Activated T-cell treated with anti-CD3 and anti-CD28 coated beads, Interleukin-2, amount 50 U/mL, for 4 hours (primary cell): ENCODE data around the gene TNNC1. TPM values are rescaled to one million over a fixed set of nuclear protein-coding genes. Genes with fewer than 3 reads are reported as not detected.

Experiments
- ATAC-seq, 2 donors: fragments of 200-7000 bp; cut with Tn5 transposase; one replicate each; pipeline ENCODE4 v1.10.0; 2021
- DNase-seq: peaks from one replicate; pipeline ENCODE4 v3.0.0-alpha.2; 2020
- H3K27me3 Mint-ChIP-seq: one replicate; pipeline ENCODE4 v1.8.0; 2021; ENCODE audit warnings: low read depth, mixed read lengths
- H3K36me3 Mint-ChIP-seq: one replicate; pipeline ENCODE4 v1.8.0; 2022; ENCODE audit warnings: mixed read lengths; ENCODE audit not compliant: insufficient read depth
- H3K4me1 Mint-ChIP-seq: one replicate; pipeline ENCODE4 v1.8.0; 2021; ENCODE audit warnings: low read depth, mixed read lengths
- H3K4me3 Mint-ChIP-seq: one replicate; pipeline ENCODE4 v1.8.0; 2021; ENCODE audit warnings: mild to moderate bottlenecking, moderate library complexity, mixed read lengths
- H3K9me3 Mint-ChIP-seq: one replicate; pipeline ENCODE4 v1.8.0; 2021; ENCODE audit warnings: mixed read lengths
- total RNA-seq, 3 donors: library from RNA; stranded (reverse); gene quantifications; one replicate each; pipeline ENCODE4 v1.2.1, GENCODE V29; 2021

TNNC1 gene
- 1 to 10 TPM in 2 of 3 donors, under 1 TPM in 1; 0.46 to 1.4 (median 1.1) TPM for total RNA-seq

- H3K9me3 Mint-ChIP-seq = no peaks in the 10 kb centered on the region
Observed at GRCh38 chr3:52453496-52454249, at the start of gene TNNC1. TNNC1 (minus strand) TSS chr3:52454041; CDS start chr3:52454015, 26 bp downstream.

GRCh38 chr3:52502808-52503350 is 49.0 kb upstream of the TNNC1 start:
- DNase-seq (no peak), ATAC-seq (no peak)
- H3K9me3 Mint-ChIP-seq = no peaks in the 10 kb centered on the region
- H3K36me3 Mint-ChIP-seq = no peaks in the 10 kb centered on the region
- no peak overlapping the region for H3K4me3 Mint-ChIP-seq
- H3K4me1 Mint-ChIP-seq = no peaks in the 10 kb centered on the region
- H3K27me3 Mint-ChIP-seq = no peaks in the 10 kb centered on the region

More at GRCh38 chr3:52453496-52454249, at the start of gene TNNC1:
- ATAC-seq (no peak), DNase-seq (no peak)
- Mint-ChIP-seq H3K4me3 (peak within 1 kb of the TSS; percentile 87), H3K4me1 (peaks cover 38% of the 10 kb centered on the region), H3K36me3 (peaks cover 6% of the 10 kb centered on the region), H3K27me3 (no peaks in the 10 kb centered on the region)

GRCh38 chr3:52502001-52502400 is 48.2 kb upstream of the TNNC1 start:
- no peak for ATAC-seq
- Mint-ChIP-seq H3K4me3 (no peak overlapping the region), H3K36me3 (no peaks in the 10 kb centered on the region), H3K9me3 (no peaks in the 10 kb centered on the region), H3K4me1 (no peaks in the 10 kb centered on the region), H3K27me3 (no peaks in the 10 kb centered on the region)
- DNase-seq = no peak

- Mint-ChIP-seq H3K4me1 (no peaks in the 10 kb centered on the region), H3K36me3 (no peaks in the 10 kb centered on the region), H3K4me3 (no peak overlapping the region), H3K9me3 (no peaks in the 10 kb centered on the region), H3K27me3 (no peaks in the 10 kb centered on the region)
- DNase-seq (no peak), ATAC-seq (no peak)
Observed at GRCh38 chr3:52501046-52501445, 47.2 kb upstream of the TNNC1 start.

- no peaks in the 10 kb centered on the region for H3K36me3 Mint-ChIP-seq
- no peak overlapping the region for H3K4me3 Mint-ChIP-seq
- H3K27me3 Mint-ChIP-seq = no peaks in the 10 kb centered on the region
- DNase-seq (no peak), ATAC-seq (no peak)
- no peaks in the 10 kb centered on the region for H3K4me1 Mint-ChIP-seq
- H3K9me3 Mint-ChIP-seq = no peaks in the 10 kb centered on the region
Observed at GRCh38 chr3:52498137-52499054, 44.6 kb upstream of the TNNC1 start.

- H3K4me3 Mint-ChIP-seq = no peak overlapping the region
- ATAC-seq (no peak), DNase-seq (no peak)
- no peaks in the 10 kb centered on the region for H3K4me1 Mint-ChIP-seq
- no peaks in the 10 kb centered on the region for H3K27me3 Mint-ChIP-seq
- H3K36me3 Mint-ChIP-seq = peaks cover 7% of the 10 kb centered on the region
- H3K9me3 Mint-ChIP-seq = no peaks in the 10 kb centered on the region
Observed at GRCh38 chr3:52495777-52496602, 42.1 kb upstream of the TNNC1 start.

GRCh38 chr3:52494886-52495495 is 41.1 kb upstream of the TNNC1 start, which contains the start of gene STAB1:
STAB1 (plus strand) TSS chr3:52495338; CDS start chr3:52495414, 76 bp downstream.
- DNase-seq = no peak
- Mint-ChIP-seq H3K4me3 (no peak within 1 kb of the TSS), H3K27me3 (no peaks in the 10 kb centered on the region), H3K4me1 (no peaks in the 10 kb centered on the region), H3K9me3 (no peaks in the 10 kb centered on the region), H3K36me3 (peaks cover 9% of the 10 kb centered on the region)
- ATAC-seq = peak in 1 of 2 donors; percentile 16

- H3K4me3 Mint-ChIP-seq = no peak overlapping the region
- H3K27me3 Mint-ChIP-seq = no peaks in the 10 kb centered on the region
- no peaks in the 10 kb centered on the region for H3K9me3 Mint-ChIP-seq
- no peaks in the 10 kb centered on the region for H3K4me1 Mint-ChIP-seq
- H3K36me3 Mint-ChIP-seq = peaks cover 9% of the 10 kb centered on the region
- ATAC-seq (no peak), DNase-seq (no peak)
Observed at GRCh38 chr3:52494445-52494844, 40.6 kb upstream of the TNNC1 start.

- Mint-ChIP-seq H3K4me3 (no peak overlapping the region), H3K4me1 (no peaks in the 10 kb centered on the region), H3K9me3 (no peaks in the 10 kb centered on the region), H3K27me3 (no peaks in the 10 kb centered on the region), H3K36me3 (peaks cover 9% of the 10 kb centered on the region)
- DNase-seq (no peak), ATAC-seq (no peak)
Observed at GRCh38 chr3:52493232-52494017, 39.6 kb upstream of the TNNC1 start.

GRCh38 chr3:52492059-52492458 is 38.2 kb upstream of the TNNC1 start:
- Mint-ChIP-seq H3K27me3 (no peaks in the 10 kb centered on the region), H3K9me3 (no peaks in the 10 kb centered on the region), H3K4me1 (no peaks in the 10 kb centered on the region), H3K4me3 (no peak overlapping the region), H3K36me3 (peaks cover 18% of the 10 kb centered on the region)
- no peak for DNase-seq
- ATAC-seq = no peak

- Mint-ChIP-seq H3K4me3 (no peak overlapping the region), H3K4me1 (no peaks in the 10 kb centered on the region), H3K27me3 (no peaks in the 10 kb centered on the region), H3K9me3 (no peaks in the 10 kb centered on the region), H3K36me3 (peaks cover 18% of the 10 kb centered on the region)
- ATAC-seq (no peak), DNase-seq (no peak)
Observed at GRCh38 chr3:52490939-52491526, 37.2 kb upstream of the TNNC1 start.

GRCh38 chr3:52490035-52490938 is 36.4 kb upstream of the TNNC1 start:
- no peaks in the 10 kb centered on the region for H3K4me1 Mint-ChIP-seq
- ATAC-seq (no peak), DNase-seq (no peak)
- H3K27me3 Mint-ChIP-seq = no peaks in the 10 kb centered on the region
- H3K36me3 Mint-ChIP-seq = peaks cover 19% of the 10 kb centered on the region
- no peaks in the 10 kb centered on the region for H3K9me3 Mint-ChIP-seq
- H3K4me3 Mint-ChIP-seq = no peak overlapping the region
